HCT116 (cell line): ENCODE results near the gene MAP7D1. TPM values are rescaled to one million over a fixed set of nuclear protein-coding genes. Genes with fewer than 3 reads are reported as not detected.

Source experiments
- ATAC-seq: fragments of 200-7000 bp; cut with Tn5 transposase; 2 replicates; pipeline ENCODE4 v1.9.1; 2020; ENCODE audit warnings: mild to moderate bottlenecking, moderate library complexity
- BruUV-seq: library from RNA; stranded (reverse); fragments of 400-500 nt; replicated peaks from 2 replicates; lab custom pipeline; 2021; lab: Mats Ljungman, UMichigan
- CTCF ChIA-PET: fragments of 300-600 bp; sonication (Branson Sonifier 250); formaldehyde crosslinking; loops from one replicate; lab custom pipeline; 2021; ENCODE audit warnings: antibody characterized with exemption; lab: Charles Lee
- POLR2A ChIA-PET: fragments of 300-600, 350-600 bp; sonication (Branson Sonifier 250); formaldehyde crosslinking; loops from one replicate; lab custom pipeline; 2021; ENCODE audit warnings: antibody characterized with exemption; lab: Charles Lee
- RAD21 ChIA-PET, 2 experiments: fragments of 300-600 bp; sonication (Branson Sonifier 250); formaldehyde crosslinking; loops; one replicate each; lab custom pipeline; 2023; ENCODE audit warnings: low total read pairs in 2 of 2; ENCODE audit not compliant: uncharacterized antibody in 2 of 2, unreplicated experiment in 2 of 2, low non-redundant PET in 1 of 2; lab: Charles Lee
- DNase-seq: peaks from one replicate; pipeline ENCODE4 v3.0.0-alpha.2; 2010; ENCODE audit warnings: low read depth, low spot score
- H2AFZ ChIP-seq: fragments of 200-600 bp; shearing (Covaris generic), sonication (generic); 2 replicates; pipeline ENCODE4 v1.6.1; 2017; ENCODE audit warnings: low read depth, mixed run types, mixed read lengths, antibody characterized with exemption, low read length; ENCODE audit not compliant: poor library complexity, severe bottlenecking
- H3K27ac ChIP-seq: 2 replicates; pipeline ENCODE4 v1.5.1; 2012; ENCODE audit warnings: low read depth, low read length
- H3K27me3 ChIP-seq: fragments of 200-600 bp; sonication (generic); 2 replicates; pipeline ENCODE4 v1.6.1; 2016; ENCODE audit warnings: mixed run types, low read length, mixed read lengths; ENCODE audit not compliant: insufficient read depth
- H3K36me3 ChIP-seq, 2 experiments: fragments of 200-500 bp in 1 of 2; fragments of 200-600 bp in 1 of 2; sonication (Bioruptor generic) in 1 of 2; sonication (generic) in 1 of 2; 2 replicates each; pipeline versions ENCODE4 v1.5.1 to v1.6.1; 2014 to 2016; ENCODE audit warnings: low read length in 2 of 2, inconsistent platforms in 1 of 2, mixed read lengths in 1 of 2, mixed run types in 1 of 2; ENCODE audit not compliant: insufficient read depth in 2 of 2, control insufficient read depth in 1 of 2
- H3K4me1 ChIP-seq, 2 experiments: fragments of 200-600 bp in 1 of 2; sonication (generic) in 1 of 2; 2 replicates each; pipeline versions ENCODE4 v1.5.1 to v1.6.1; 2012 to 2017; ENCODE audit warnings: low read length in 2 of 2, inconsistent platforms in 1 of 2, mild to moderate bottlenecking in 1 of 2, mixed read lengths in 1 of 2, mixed run types in 1 of 2, moderate library complexity in 1 of 2; ENCODE audit not compliant: insufficient read depth in 2 of 2, control insufficient read depth in 1 of 2
- H3K4me2 ChIP-seq: fragments of 200-600 bp; sonication (generic); 2 replicates; pipeline ENCODE4 v1.6.1; 2017; ENCODE audit warnings: mixed run types, low read length, mixed read lengths
- H3K4me3 ChIP-seq, 2 experiments: fragments of 200-600 bp in 1 of 2; sonication (generic) in 1 of 2; replicated peaks in 1 of 2; 2 replicates each; pipeline ENCODE4 v1.5.1; 2011 to 2016; ENCODE audit warnings: low read length in 2 of 2, control low read depth in 1 of 2, low read depth in 1 of 2, mild to moderate bottlenecking in 1 of 2, mixed read lengths in 1 of 2, mixed run types in 1 of 2
- H3K79me2 ChIP-seq: fragments of 200-600 bp; sonication (generic); 2 replicates; pipeline ENCODE4 v1.6.1; 2017; ENCODE audit warnings: mild to moderate bottlenecking, mixed run types, low read length, moderate library complexity, mixed read lengths; ENCODE audit not compliant: insufficient read depth
- H3K9ac ChIP-seq: fragments of 200-600 bp; sonication (generic); 2 replicates; pipeline ENCODE4 v1.6.1; 2016; ENCODE audit warnings: low read length, mixed read lengths
- H3K9me2 ChIP-seq: fragments of 200-600 bp; sonication (generic), shearing (Covaris generic); 2 replicates; pipeline ENCODE4 v1.6.1; 2017; ENCODE audit warnings: mixed run types, mild to moderate bottlenecking, moderate library complexity; ENCODE audit not compliant: insufficient read depth
- H3K9me3 ChIP-seq, 2 experiments: fragments of 200-500 bp in 1 of 2; fragments of 200-600 bp in 1 of 2; sonication (Bioruptor generic) in 1 of 2; sonication (generic) in 1 of 2; 2 replicates each; pipeline ENCODE4 v1.6.1; 2014 to 2017; ENCODE audit warnings: low read length in 2 of 2, mixed read lengths in 2 of 2, inconsistent platforms in 1 of 2, low read depth in 1 of 2, mild to moderate bottlenecking in 1 of 2, mixed run types in 1 of 2, moderate library complexity in 1 of 2; ENCODE audit not compliant: control insufficient read depth in 1 of 2, insufficient read depth in 1 of 2
- H4K20me1 ChIP-seq: fragments of 200-600 bp; sonication (generic), shearing (Covaris generic); 2 replicates; pipeline ENCODE4 v1.6.1; 2017; ENCODE audit warnings: mixed run types, mild to moderate bottlenecking, moderate library complexity; ENCODE audit not compliant: insufficient read depth
- EGR1 ChIP-seq: IDR thresholded peaks from 2 replicates; pipeline ENCODE4 v1.6.1; 2012; ENCODE audit warnings: low read depth
- EZH2 ChIP-seq: fragments of 200-600 bp; sonication (generic); IDR thresholded peaks from 2 replicates; pipeline ENCODE4 v1.6.1; 2017; ENCODE audit warnings: antibody characterized with exemption, mixed run types
- POLR2A ChIP-seq: IDR thresholded peaks from 2 replicates; pipeline ENCODE4 v1.7.0; 2011; ENCODE audit warnings: borderline replicate concordance; ENCODE audit not compliant: insufficient read depth, insufficient read length; ENCODE audit errors: extremely low read depth
- REST ChIP-seq: IDR thresholded peaks from 2 replicates; pipeline ENCODE4 v1.6.1; 2012; ENCODE audit warnings: low read depth
- SP1 ChIP-seq: IDR thresholded peaks from 2 replicates; pipeline ENCODE4 v1.6.1; 2012; ENCODE audit warnings: low read depth
- YY1 ChIP-seq: IDR thresholded peaks from 2 replicates; pipeline ENCODE4 v1.6.1; 2011; ENCODE audit warnings: low read length, low read depth, moderate library complexity, mild to moderate bottlenecking; ENCODE audit not compliant: insufficient replicate concordance; ENCODE audit errors: extremely low read depth
- ZFX ChIP-seq: fragments of 450-650 bp; IDR thresholded peaks from 2 replicates; pipeline ENCODE4 v1.6.1; 2017
- intact Hi-C: fragments of 100-400 bp; cut with micrococcal nuclease; formaldehyde crosslinking; loops from 2 replicates; pipeline ENCODE4 v1.10.0; 2022
- total RNA-seq: library from RNA; stranded (reverse); gene quantifications from one replicate; pipeline ENCODE4 v1.2.1, GENCODE V29; 2021; ENCODE audit not compliant: unreplicated experiment

Gene MAP7D1
- total RNA-seq, 1 experiment from 2014 or later = 71.8 TPM

GRCh38 chr1:36162680-36163239 is 6.8 kb downstream of the MAP7D1 start:
- intact Hi-C loops = no loop called here
- H3K9me2 ChIP-seq = no peaks in the 10 kb centered on the region
- H3K9ac ChIP-seq = no peak overlapping the region
- no peak overlapping the region for H2AFZ ChIP-seq
- ChIA-PET POLR2A (interaction anchor here (0.7 to 1.4 kb wide), 2 partner anchors 8 to 17 kb away, joined by 3 read pairs; no protein-coding TSS in a partner anchor), RAD21 (no interaction called here), CTCF (interaction anchor here (1.3 kb wide), 1 partner anchor 13 kb away, joined by 3 read pairs; the partner anchor contains the start of gene TRAPPC3)
- H3K4me2 ChIP-seq = no peak overlapping the region
- no peak overlapping the region for H3K4me3 ChIP-seq
- H3K27me3 ChIP-seq = no peaks in the 10 kb centered on the region
- ATAC-seq (no peak), DNase-seq (no peak)
- H3K9me3 ChIP-seq = no peaks in the 10 kb centered on the region
- BruUV-seq = no TSS peak
- H3K79me2 ChIP-seq = peaks cover 96% of the 10 kb centered on the region
- H3K27ac ChIP-seq = no peak overlapping the region
- H3K36me3 ChIP-seq = peaks cover 2 to 9% of the 10 kb centered on the region in 2 experiments; a peak in 2 of 4 replicates
- TF ChIP-seq EGR1 (no peak), ZFX (no peak), REST (no peak), SP1 (no peak), YY1 (no peak), POLR2A (no peak), EZH2 (no peak)
- H4K20me1 ChIP-seq = no peaks in the 10 kb centered on the region
- peaks cover 9 to 37% of the 10 kb centered on the region in 2 experiments for H3K4me1 ChIP-seq
